H1 (cell line): ENCODE results near the gene P2RX1. TPM values are rescaled to one million over a fixed set of nuclear protein-coding genes. Genes with fewer than 3 reads are reported as not detected.

Experiments
- CTCF ChIA-PET: fragments of 300-600 bp; sonication (Branson Sonifier 250); formaldehyde crosslinking; loops from one replicate; lab custom pipeline; 2021; ENCODE audit not compliant: partially characterized antibody; lab: Charles Lee
- POLR2A ChIA-PET: fragments of 300-600 bp; sonication (Branson Sonifier 250); formaldehyde crosslinking; loops from one replicate; lab custom pipeline; 2021; ENCODE audit warnings: inconsistent platforms; ENCODE audit not compliant: partially characterized antibody; lab: Charles Lee
- DNase-seq, 2 experiments: peaks; one replicate each; pipeline versions ENCODE4 v3.0.0 to v3.0.0-alpha.2; 2010 to 2022; ENCODE audit warnings: low spot score in 2 of 2, low read depth in 1 of 2, mixed read lengths in 1 of 2
- FAIRE-seq: peaks from 2 replicates; lab custom pipeline; 2011; peaks lifted over from hg19 to GRCh38; lab: Jason Lieb, UNC
- H2AFZ ChIP-seq: 2 replicates; pipeline ENCODE4 v1.8.1; 2012; ENCODE audit warnings: low read length, inconsistent platforms
- H2AK5ac ChIP-seq: 2 replicates; pipeline ENCODE4 v1.6.1; 2013; ENCODE audit warnings: low read depth, low read length
- H2BK120ac ChIP-seq: replicated peaks from 2 replicates; pipeline ENCODE3; 2013; ENCODE audit warnings: low read depth, low read length, inconsistent platforms
- H2BK12ac ChIP-seq: 2 replicates; pipeline ENCODE4 v1.6.1; 2013; ENCODE audit warnings: low read depth, low read length
- H2BK15ac ChIP-seq: 2 replicates; pipeline ENCODE4 v1.6.1; 2013; ENCODE audit warnings: low read length
- H2BK20ac ChIP-seq: 2 replicates; pipeline ENCODE4 v1.6.1; 2013; ENCODE audit warnings: low read length
- H2BK5ac ChIP-seq: 2 replicates; pipeline ENCODE4 v1.6.1; 2013; ENCODE audit warnings: low read depth, low read length
- H3K14ac ChIP-seq: 2 replicates; pipeline ENCODE4 v1.6.1; 2013; ENCODE audit warnings: inconsistent platforms; ENCODE audit not compliant: insufficient read length
- H3K18ac ChIP-seq: 2 replicates; pipeline ENCODE4 v1.6.1; 2013; ENCODE audit warnings: low read length; ENCODE audit errors: extremely low read depth
- H3K23ac ChIP-seq: 2 replicates; pipeline ENCODE4 v1.6.1; 2013; ENCODE audit warnings: inconsistent platforms; ENCODE audit not compliant: insufficient read length
- H3K23me2 ChIP-seq: 2 replicates; pipeline ENCODE4 v1.6.1; 2013; ENCODE audit warnings: low read depth, low read length
- H3K27ac ChIP-seq: 2 replicates; pipeline ENCODE4 v1.6.1; 2011; ENCODE audit warnings: low read depth, low read length, inconsistent platforms
- H3K27me3 ChIP-seq, 4 experiments: replicated peaks in 1 of 4; 1 replicate in 1 of 4; 2 replicates in 3 of 4; pipeline versions ENCODE4 v1.6.1 to v1.8.1; 2011 to 2013; ENCODE audit warnings: low read length in 3 of 4, mild to moderate bottlenecking in 3 of 4, inconsistent platforms in 2 of 4, mixed read lengths in 2 of 4, moderate library complexity in 1 of 4; ENCODE audit not compliant: control insufficient read depth in 3 of 4, insufficient read depth in 3 of 4; ENCODE audit errors: extremely low read depth in 1 of 4
- H3K36me3 ChIP-seq, 4 experiments: 2 replicates each; pipeline versions ENCODE4 v1.6.1 to v1.8.1; 2011 to 2013; ENCODE audit warnings: mild to moderate bottlenecking in 4 of 4, low read length in 3 of 4, moderate library complexity in 2 of 4, control low read depth in 1 of 4, inconsistent platforms in 1 of 4; ENCODE audit not compliant: insufficient read depth in 4 of 4, control insufficient read depth in 2 of 4
- H3K4ac ChIP-seq: replicated peaks from 2 replicates; pipeline ENCODE3; 2013; ENCODE audit warnings: low read length, low read depth, mixed read lengths, inconsistent platforms; ENCODE audit not compliant: insufficient read length
- H3K4me1 ChIP-seq, 4 experiments: replicated peaks in 1 of 4; 1 replicate in 1 of 4; 2 replicates in 3 of 4; pipeline versions ENCODE4 v1.6.1 to v1.8.1; 2011 to 2013; ENCODE audit warnings: low read length in 3 of 4, inconsistent platforms in 2 of 4, mixed read lengths in 1 of 4; ENCODE audit not compliant: insufficient read depth in 4 of 4, control insufficient read depth in 3 of 4
- H3K4me2 ChIP-seq, 2 experiments: 2 replicates each; pipeline versions ENCODE4 v1.6.1 to v1.8.1; 2011 to 2013; ENCODE audit warnings: low read depth in 2 of 2, low read length in 2 of 2, control low read depth in 1 of 2, inconsistent platforms in 1 of 2, mild to moderate bottlenecking in 1 of 2; ENCODE audit not compliant: insufficient read depth in 1 of 2
- H3K4me3 ChIP-seq, 4 experiments: fragments of 200-600, 300-600 bp in 1 of 4; sonication (generic), shearing (Covaris generic), sonication (Bioruptor Twin) in 1 of 4; 2 replicates each; pipeline versions ENCODE4 v1.5.1 to v1.8.1; 2011 to 2016; ENCODE audit warnings: low read length in 4 of 4, low read depth in 3 of 4, control low read depth in 2 of 4, inconsistent platforms in 2 of 4, mild to moderate bottlenecking in 2 of 4, mixed read lengths in 1 of 4, moderate library complexity in 1 of 4; ENCODE audit not compliant: insufficient read depth in 2 of 4; ENCODE audit errors: extremely low read depth in 1 of 4
- H3K56ac ChIP-seq: replicated peaks from 2 replicates; pipeline ENCODE3; 2013; ENCODE audit warnings: low read depth, mild to moderate bottlenecking, mixed read lengths, low read length, inconsistent platforms; ENCODE audit not compliant: insufficient read length
- H3K79me1 ChIP-seq: 2 replicates; pipeline ENCODE4 v1.6.1; 2013; ENCODE audit warnings: low read depth, low read length, control low read depth
- H3K79me2 ChIP-seq, 2 experiments: 2 replicates each; pipeline versions ENCODE4 v1.6.1 to v1.8.1; 2012 to 2013; ENCODE audit warnings: low read length in 2 of 2, mild to moderate bottlenecking in 2 of 2, inconsistent platforms in 1 of 2; ENCODE audit not compliant: insufficient read depth in 2 of 2, control insufficient read depth in 1 of 2
- H3K9ac ChIP-seq, 4 experiments: replicated peaks in 1 of 4; 1 replicate in 1 of 4; 2 replicates in 3 of 4; pipeline versions ENCODE4 v1.6.1 to v1.8.1; 2011 to 2013; ENCODE audit warnings: low read depth in 3 of 4, low read length in 3 of 4, control low read depth in 2 of 4, mild to moderate bottlenecking in 2 of 4, moderate library complexity in 2 of 4, inconsistent platforms in 1 of 4; ENCODE audit errors: extremely low read depth in 1 of 4
- H3K9me3 ChIP-seq, 2 experiments: 2 replicates each; pipeline versions ENCODE4 v1.6.1 to v1.8.1; 2012 to 2013; ENCODE audit warnings: mild to moderate bottlenecking in 2 of 2, moderate library complexity in 2 of 2, control low read depth in 1 of 2, inconsistent platforms in 1 of 2, low read depth in 1 of 2, low read length in 1 of 2, mixed read lengths in 1 of 2; ENCODE audit not compliant: insufficient read depth in 2 of 2
- H4K20me1 ChIP-seq, 2 experiments: replicated peaks in 1 of 2; 2 replicates each; pipeline versions ENCODE3 to v1.8.1; 2011 to 2013; ENCODE audit warnings: inconsistent platforms in 2 of 2, low read length in 2 of 2, mild to moderate bottlenecking in 1 of 2; ENCODE audit not compliant: insufficient read depth in 2 of 2, control insufficient read depth in 1 of 2
- H4K5ac ChIP-seq: 2 replicates; pipeline ENCODE4 v1.6.1; 2013; ENCODE audit warnings: low read length, low read depth, mixed read lengths, inconsistent platforms; ENCODE audit not compliant: insufficient read length
- H4K8ac ChIP-seq: 2 replicates; pipeline ENCODE4 v1.8.0; 2013; ENCODE audit warnings: mild to moderate bottlenecking, moderate library complexity, low read length, inconsistent platforms; ENCODE audit not compliant: insufficient read depth; ENCODE audit errors: extremely low read depth
- H4K91ac ChIP-seq: replicated peaks from 2 replicates; pipeline ENCODE3; 2013; ENCODE audit warnings: low read length, mixed read lengths, inconsistent platforms; ENCODE audit not compliant: insufficient read length
- ASH2L ChIP-seq: fragments of 200-600, 300-600 bp; sonication (generic); IDR thresholded peaks from one replicate; pipeline ENCODE4 v1.7.1; 2017; ENCODE audit warnings: low read length
- BACH1 ChIP-seq: IDR thresholded peaks from 2 replicates; pipeline ENCODE4 v1.6.1; 2012; ENCODE audit warnings: low read length, improper control_type of control experiment
- CHD2 ChIP-seq: IDR thresholded peaks from 2 replicates; pipeline ENCODE4 v1.6.1; 2012; ENCODE audit warnings: low read length, improper control_type of control experiment
- HDAC6 ChIP-seq: IDR thresholded peaks from one replicate; pipeline ENCODE4 v1.7.1; 2012; ENCODE audit warnings: low read depth, mild to moderate bottlenecking, inconsistent platforms, low read length, moderate library complexity
- JUND ChIP-seq: IDR thresholded peaks from 2 replicates; pipeline ENCODE4 v1.6.1; 2011; ENCODE audit warnings: mild to moderate bottlenecking, improper control_type of control experiment, low read length
- KDM1A ChIP-seq: fragments of 200-600, 300-600 bp; sonication (generic); IDR thresholded peaks from 2 replicates; pipeline ENCODE4 v1.7.1; 2016; ENCODE audit warnings: mild to moderate bottlenecking, low read length, borderline replicate concordance
- NRF1 ChIP-seq: IDR thresholded peaks from 2 replicates; pipeline ENCODE4 v1.6.1; 2011; ENCODE audit warnings: mild to moderate bottlenecking, low read depth, low read length, improper control_type of control experiment
- POLR2A ChIP-seq, 2 experiments: IDR thresholded peaks; 1 replicate in 1 of 2; 2 replicates in 1 of 2; pipeline ENCODE4 v1.6.1; 2011; ENCODE audit warnings: low read depth in 2 of 2, low read length in 2 of 2, mild to moderate bottlenecking in 2 of 2; ENCODE audit errors: control extremely low read depth in 1 of 2
- POU5F1 ChIP-seq: IDR thresholded peaks from 2 replicates; pipeline ENCODE4 v1.6.1; 2011; ENCODE audit warnings: low read depth, mild to moderate bottlenecking, low read length, moderate library complexity
- SAP30 ChIP-seq: fragments of 300-600 bp; sonication (generic); IDR thresholded peaks from 2 replicates; pipeline ENCODE4 v1.7.1; 2012; ENCODE audit warnings: low read length, moderate library complexity, mild to moderate bottlenecking, inconsistent platforms; ENCODE audit not compliant: insufficient read depth, insufficient replicate concordance
- SIN3A ChIP-seq, 2 experiments: IDR thresholded peaks in 1 of 2; conservative IDR thresholded peaks in 1 of 2; 2 replicates each; pipeline ENCODE4 v1.6.1; 2011 to 2012; ENCODE audit warnings: low read length in 2 of 2, improper control_type of control experiment in 1 of 2, low read depth in 1 of 2, mild to moderate bottlenecking in 1 of 2
- SIRT6 ChIP-seq: IDR thresholded peaks from one replicate; pipeline ENCODE4 v1.7.1; 2012; ENCODE audit warnings: low read length, inconsistent platforms
- TBP ChIP-seq: IDR thresholded peaks from 2 replicates; pipeline ENCODE4 v1.6.1; 2011; ENCODE audit warnings: low read depth, low read length, improper control_type of control experiment
- WGBS, 2 experiments: shearing (Covaris generic) in 1 of 2; methylation state at CpG; one replicate each; pipeline versions ENCODE4 v1.1.6 to v1.1.7; 2013 to 2015; ENCODE audit warnings: low lambda C conversion rate in 2 of 2, mixed read lengths in 2 of 2, inconsistent platforms in 1 of 2, low coverage in 1 of 2, missing lambda C conversion rate in 1 of 2; ENCODE audit not compliant: insufficient replicate concordance in 2 of 2, insufficient coverage in 1 of 2, insufficient read length in 1 of 2; ENCODE audit errors: extremely low coverage in 1 of 2, missing lambda C conversion rate in 1 of 2; 5-methylcytosine and 5-hydroxymethylcytosine counted together
- polyA plus RNA-seq, 7 experiments: library from polyadenylated mRNA; depleted of rRNA in 3 of 7; stranded (reverse) in 5 of 7; unstranded in 2 of 7; fragments of >200 nt in 5 of 7; fragments of 200-250 nt in 2 of 7; gene quantifications; 1 replicate in 5 of 7; 2 replicates in 1 of 7; 4 replicates in 1 of 7; pipeline versions ENCODE4 v1.2.1 to v1.2.3, GENCODE V29; 2011 to 2013; ENCODE audit warnings: missing spikeins in 2 of 7, mixed read lengths in 2 of 7
- total RNA-seq: library from RNA; stranded (reverse); fragmentation: NEBNext Ultra II Directional; extraction: Animal tissue kit (Norgen Biotek cat#: 25700); gene quantifications from 2 replicates; pipeline ENCODE4 v1.2.1, GENCODE V29; 2021

Gene P2RX1
- total and polyA plus RNA-seq, 2 of the 8 experiments (the other 6 are each of a cell fraction or from before 2014, with no cell fraction given) = 0.45 to 1.1 TPM

GRCh38 chr17:3929764-3930163 is 13.5 kb upstream of the P2RX1 start:
- Histone ChIP-seq H2AK5ac (no peak overlapping the region), H3K4me3 (no peak overlapping the region), H3K79me2 (no peaks in the 10 kb centered on the region), H3K4ac (no peak overlapping the region), H3K9me3 (no peaks in the 10 kb centered on the region), H2BK5ac (no peak overlapping the region), H4K20me1 (no peaks in the 10 kb centered on the region), H3K56ac (no peak overlapping the region), H2BK12ac (no peak overlapping the region), H3K4me1 (no peaks in the 10 kb centered on the region; a peak in 1 of 7 replicates), H4K91ac (no peak overlapping the region), H3K36me3 (no peaks in the 10 kb centered on the region), H3K27me3 (no peaks in the 10 kb centered on the region), H2BK15ac (no peak overlapping the region), H2BK120ac (no peak overlapping the region), H3K4me2 (no peak overlapping the region), H2AFZ (no peak overlapping the region), H3K79me1 (no peaks in the 10 kb centered on the region), H4K5ac (no peak overlapping the region), H3K18ac (no peak overlapping the region), H3K23me2 (no peaks in the 10 kb centered on the region), H3K14ac (no peak overlapping the region), H4K8ac (no peak overlapping the region), H3K23ac (no peak overlapping the region), H3K9ac (no peak overlapping the region), H2BK20ac (no peak overlapping the region), H3K27ac (no peak overlapping the region)
- CTCF ChIA-PET = interaction anchor here (0.7 kb wide), 1 partner anchor 198 kb away, joined by 5 read pairs; no protein-coding TSS in a partner anchor
- DNase-seq (no peak), FAIRE-seq (no peak)
- POLR2A ChIA-PET = interaction anchor here (0.7 kb wide), 1 partner anchor 335 kb away, joined by 5 read pairs; no protein-coding TSS in a partner anchor
- WGBS, 2 experiments = no CpG with 5 or more reads among the region's 1 CpG
- TF ChIP-seq NRF1 (no peak), ASH2L (no peak), POU5F1 (no peak), SAP30 (no peak), TBP (no peak), HDAC6 (no peak), SIRT6 (no peak), CHD2 (no peak), BACH1 (no peak), JUND (no peak), KDM1A (no peak), POLR2A (IDR thresholded peaks at IDR 0.05; ENCODE audit: control extremely low read depth in 1 of 2, low read depth in 2 of 2, low read length in 2 of 2) (no peak), SIN3A (conservative IDR thresholded peaks at IDR 0.05 in 1 of 2, IDR thresholded peaks at IDR 0.05 in 1 of 2; ENCODE audit: low read depth in 1 of 2, low read length in 2 of 2) (no peak)
